ENCODE results near the gene SP7. TPM values are rescaled to one million over a fixed set of nuclear protein-coding genes. Genes with fewer than 3 reads are reported as not detected.

SP7 gene
- total RNA-seq, 1 experiment from 2014 or later, result not detected

- H3T11ph ChIP-seq (ENCODE audit: low read length), result no peak overlapping the region
- no peaks in the 10 kb centered on the region; the same call in 1 of the 2 replicates for H3K4me1 ChIP-seq (ENCODE audit: insufficient read depth, low read length)
- H3K27ac ChIP-seq (ENCODE audit: insufficient read length, low read depth, low read length), result no peak overlapping the region
- DNase-seq, result no peak
- Mint-ChIP-seq H3K27ac (no peak overlapping the region; a peak in 1 of 7 replicates), H3K9me3 (no peaks in the 10 kb centered on the region), H3K4me1 (peaks cover 15 to 25% of the 10 kb centered on the region in 2 experiments), H3K4me3 (no peak overlapping the region), H3K36me3 (ENCODE audit: insufficient read depth in 1 of 3, low read depth in 3 of 3) (no peaks in the 10 kb centered on the region), H3K27me3 (ENCODE audit: low read depth) (peaks cover 77% of the 10 kb centered on the region)
- no peak overlapping the region for H3K4me2 ChIP-seq (ENCODE audit: insufficient read depth, insufficient read length, low read length)
- no peak overlapping the region for H2BK20ac ChIP-seq (ENCODE audit: low read depth, low read length, poor library complexity, severe bottlenecking)
- TF ChIP-seq CTCF (conservative IDR thresholded peaks at IDR 0.05), result no peak
- no peak overlapping the region for H2BK12ac ChIP-seq (ENCODE audit: insufficient read length, low read depth, low read length)
- no peak overlapping the region for H3K4ac ChIP-seq (ENCODE audit: low read depth, low read length)
- no peaks in the 10 kb centered on the region for H3K23me2 ChIP-seq (ENCODE audit: insufficient read length, low read depth, low read length, poor library complexity, severe bottlenecking)
- no peak overlapping the region for H3K9ac ChIP-seq (ENCODE audit: extremely low read depth, insufficient read length, low read length)
- no peak overlapping the region for H2BK5ac ChIP-seq (ENCODE audit: insufficient read length, low read length)
- no peak overlapping the region for H4K91ac ChIP-seq (ENCODE audit: insufficient read length, low read depth, low read length)
- no peak overlapping the region for H3K18ac ChIP-seq (ENCODE audit: insufficient read length, low read depth, low read length)
- no CpG with 5 or more reads among the region's 4 CpGs for WGBS (ENCODE audit: extremely low coverage, insufficient read length, low lambda C conversion rate)
- H3K79me1 ChIP-seq (ENCODE audit: insufficient read depth, low read depth, low read length, poor library complexity, severe bottlenecking), result no peaks in the 10 kb centered on the region
- no peak overlapping the region for H3K56ac ChIP-seq (ENCODE audit: insufficient read length, low read depth, low read length)
- no peak overlapping the region for H4K5ac ChIP-seq (ENCODE audit: insufficient read length, low read depth, low read length)
- H4K8ac ChIP-seq (replicated peaks; ENCODE audit: insufficient read length, low read depth, low read length), result no peak overlapping the region
- no peaks in the 10 kb centered on the region for H3K9me3 ChIP-seq (ENCODE audit: control insufficient read depth, low read depth, low read length)
- H2BK15ac ChIP-seq (ENCODE audit: low read depth, low read length), result no peak overlapping the region
- H3K23ac ChIP-seq (ENCODE audit: insufficient read length, low read depth, low read length), result no peak overlapping the region
- H3K14ac ChIP-seq (ENCODE audit: insufficient read depth, low read length), result no peak overlapping the region
- peaks cover 5% of the 10 kb centered on the region for H3K27me3 ChIP-seq (ENCODE audit: insufficient read depth, low read length)
- no peaks in the 10 kb centered on the region for H4K20me1 ChIP-seq (ENCODE audit: control insufficient read depth, insufficient read depth, insufficient read length)
- H3K79me2 ChIP-seq (ENCODE audit: insufficient read depth, low read length), result no peaks in the 10 kb centered on the region
- no peak overlapping the region for H2AFZ ChIP-seq (ENCODE audit: low read length)
- H2AK5ac ChIP-seq (ENCODE audit: insufficient read length, low read length), result no peak overlapping the region
- H2BK120ac ChIP-seq (ENCODE audit: low read depth, low read length, poor library complexity, severe bottlenecking), result no peak overlapping the region
Measured at GRCh38 chr12:53333289-53333688, 2.9 kb downstream of the SP7 start.
